NCI-H748 (cell line): ENCODE results near the gene AP1M1.

Experiments
- DNase-seq: peaks from one replicate; lab custom pipeline; 2025; ENCODE audit not compliant: unreplicated experiment; lab: John Stamatoyannopoulos, UW

AP1M1 gene

DNA sequence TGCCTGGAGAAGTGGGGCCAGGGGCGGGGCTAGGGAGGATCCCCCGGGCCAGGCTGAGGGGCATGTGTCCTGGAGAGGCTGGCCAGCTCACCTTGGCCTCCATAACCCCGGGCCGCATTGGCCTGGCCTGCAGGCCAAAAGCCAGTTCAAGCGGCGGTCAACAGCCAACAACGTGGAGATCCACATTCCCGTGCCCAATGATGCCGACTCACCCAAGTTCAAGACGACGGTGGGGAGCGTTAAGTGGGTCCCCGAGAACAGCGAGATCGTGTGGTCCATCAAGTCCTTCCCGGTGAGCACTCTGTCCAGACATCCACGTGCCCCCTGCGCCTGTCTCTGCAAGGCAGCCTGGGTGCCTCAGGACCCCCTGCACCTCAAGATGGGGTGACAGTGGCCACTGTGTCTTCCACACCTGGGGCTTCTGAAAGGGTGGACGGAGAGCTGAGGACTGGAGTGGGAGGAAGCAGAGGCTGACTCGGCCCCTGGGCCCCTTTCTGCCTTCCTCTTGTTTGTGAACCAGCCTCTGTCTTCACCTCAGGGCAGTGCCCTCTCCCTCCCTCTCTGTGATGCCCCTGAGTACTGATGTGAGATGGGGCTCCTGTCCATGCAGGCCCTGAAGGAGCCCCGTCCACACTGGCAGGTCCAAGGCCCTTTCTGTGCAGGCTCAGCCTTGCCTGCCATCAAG, 31.1 kb downstream of the AP1M1 start:
- no peak for DNase-seq

DNA sequence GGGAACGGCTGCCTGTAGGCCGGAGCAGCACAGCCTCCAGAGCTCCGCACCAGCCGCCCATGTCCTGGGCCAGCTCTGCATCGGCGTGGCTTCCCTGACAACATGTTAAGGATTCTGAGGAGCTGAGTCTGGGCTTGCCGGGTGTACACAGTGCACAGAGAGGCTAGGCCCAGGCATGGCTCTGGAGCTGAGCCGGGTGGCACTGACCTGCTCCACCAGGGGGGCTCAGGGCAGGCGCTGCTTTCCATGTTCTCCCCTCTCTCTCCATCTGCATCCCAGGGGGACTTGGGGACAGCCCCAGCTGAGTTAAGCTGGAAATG, 31.6 kb downstream of the AP1M1 start:
- no peak for DNase-seq

DNA sequence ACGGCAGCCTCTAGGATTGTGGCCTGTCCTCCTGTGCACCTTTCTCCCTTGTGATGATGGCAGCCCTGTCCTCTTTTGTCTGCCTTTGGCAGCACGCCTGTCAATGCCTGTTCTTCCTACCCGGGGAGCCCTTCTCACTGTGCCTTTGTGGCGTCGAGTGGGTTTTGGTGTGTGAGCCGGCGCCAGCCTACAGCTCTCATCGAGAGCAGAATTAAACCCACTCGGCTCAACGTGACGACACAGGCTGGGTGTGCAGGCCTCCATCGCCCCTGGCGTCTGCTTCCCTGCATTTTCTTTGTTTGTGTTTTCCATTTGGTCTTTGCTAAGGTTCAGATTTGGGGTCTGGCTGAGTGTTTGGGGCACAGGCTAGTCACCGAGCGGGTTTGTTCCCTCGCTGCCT, 34.4 kb downstream of the AP1M1 start:
- no peak for DNase-seq

DNA sequence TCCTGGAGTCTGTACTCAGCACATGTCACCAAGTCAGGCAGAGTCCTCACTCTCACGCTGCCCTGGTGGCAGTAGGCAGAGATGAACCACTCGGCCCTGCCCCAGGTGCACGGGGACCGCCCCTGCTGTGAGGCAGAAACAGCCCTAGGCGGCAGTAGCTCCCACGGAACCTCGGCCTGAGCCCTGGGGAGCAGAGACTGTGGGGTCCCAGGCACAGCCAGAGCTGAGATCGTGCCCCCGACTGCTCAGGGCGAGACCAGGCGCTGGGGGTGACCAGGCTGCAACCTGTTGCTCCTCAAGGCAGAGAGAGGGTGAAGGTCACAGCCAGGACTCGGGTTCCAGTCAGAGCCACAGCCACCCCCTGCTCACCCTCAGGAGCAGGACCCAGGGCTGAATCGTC, 34.9 kb downstream of the AP1M1 start:
- no peak for DNase-seq

DNA sequence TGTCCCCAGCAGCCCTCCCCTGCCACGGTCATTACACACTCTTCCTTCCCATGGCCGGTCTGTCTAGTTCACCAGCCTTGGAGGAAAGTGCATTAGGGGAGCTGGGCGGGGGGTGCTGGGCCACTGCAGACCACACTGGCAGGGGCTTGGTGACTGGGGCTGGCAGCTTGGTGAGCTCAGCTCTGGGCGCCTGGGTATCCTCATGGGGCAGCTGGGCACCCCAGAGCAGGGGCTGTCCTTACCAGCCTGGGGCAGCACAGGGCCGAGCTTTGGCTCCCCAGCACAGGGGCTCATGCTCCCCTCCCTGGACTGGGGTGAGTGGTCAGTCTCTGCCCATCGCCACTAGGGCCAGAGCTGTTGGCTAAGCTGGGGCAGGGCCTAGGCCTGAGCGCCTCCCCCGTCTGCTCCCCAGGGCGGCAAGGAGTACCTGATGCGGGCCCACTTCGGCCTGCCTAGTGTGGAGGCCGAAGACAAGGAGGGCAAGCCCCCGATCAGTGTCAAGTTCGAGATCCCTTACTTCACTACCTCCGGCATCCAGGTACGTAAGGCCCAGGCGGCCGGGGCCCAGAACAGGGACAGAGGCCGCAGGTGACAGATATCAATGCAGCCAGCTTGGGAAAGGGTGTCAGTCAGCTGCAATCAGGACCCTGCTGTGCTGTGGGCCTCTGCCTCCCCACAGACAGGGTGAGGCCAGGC, 35.5 kb downstream of the AP1M1 start:
- no peak for DNase-seq

DNA sequence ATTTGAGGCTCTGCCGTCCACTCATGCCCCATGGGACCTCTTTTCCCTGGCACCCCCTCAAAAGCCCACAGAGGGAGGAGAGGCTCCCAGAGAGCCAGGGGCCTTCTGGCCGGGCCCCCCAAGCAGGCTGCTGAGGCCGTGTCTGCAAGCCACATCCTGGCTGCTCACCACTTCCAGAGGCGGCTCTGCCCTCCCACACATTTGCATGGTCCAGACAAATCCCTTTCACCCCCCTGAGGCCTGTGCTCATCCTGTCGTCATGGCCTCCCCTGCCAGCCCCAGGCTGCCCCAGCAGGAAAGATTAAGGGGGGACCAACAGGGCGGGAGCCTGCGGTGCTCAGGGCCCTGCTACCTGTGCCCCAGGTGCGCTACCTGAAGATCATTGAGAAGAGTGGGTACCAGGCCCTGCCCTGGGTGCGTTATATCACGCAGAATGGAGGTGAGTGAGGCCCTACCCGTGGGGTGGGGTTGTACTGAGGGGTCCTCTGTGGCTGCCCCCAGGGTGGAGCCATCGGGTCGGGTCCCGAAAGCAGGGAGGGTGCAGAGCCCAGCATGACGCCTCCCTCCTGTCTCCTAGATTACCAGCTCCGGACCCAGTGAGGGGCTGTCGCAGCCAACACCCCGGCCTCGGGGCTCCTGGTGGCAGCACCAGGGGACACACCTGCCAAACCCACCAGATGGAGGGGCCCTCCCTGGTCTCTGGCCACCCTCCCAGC, 36.3 kb downstream of the AP1M1 start:
- DNase-seq = no peak

DNA sequence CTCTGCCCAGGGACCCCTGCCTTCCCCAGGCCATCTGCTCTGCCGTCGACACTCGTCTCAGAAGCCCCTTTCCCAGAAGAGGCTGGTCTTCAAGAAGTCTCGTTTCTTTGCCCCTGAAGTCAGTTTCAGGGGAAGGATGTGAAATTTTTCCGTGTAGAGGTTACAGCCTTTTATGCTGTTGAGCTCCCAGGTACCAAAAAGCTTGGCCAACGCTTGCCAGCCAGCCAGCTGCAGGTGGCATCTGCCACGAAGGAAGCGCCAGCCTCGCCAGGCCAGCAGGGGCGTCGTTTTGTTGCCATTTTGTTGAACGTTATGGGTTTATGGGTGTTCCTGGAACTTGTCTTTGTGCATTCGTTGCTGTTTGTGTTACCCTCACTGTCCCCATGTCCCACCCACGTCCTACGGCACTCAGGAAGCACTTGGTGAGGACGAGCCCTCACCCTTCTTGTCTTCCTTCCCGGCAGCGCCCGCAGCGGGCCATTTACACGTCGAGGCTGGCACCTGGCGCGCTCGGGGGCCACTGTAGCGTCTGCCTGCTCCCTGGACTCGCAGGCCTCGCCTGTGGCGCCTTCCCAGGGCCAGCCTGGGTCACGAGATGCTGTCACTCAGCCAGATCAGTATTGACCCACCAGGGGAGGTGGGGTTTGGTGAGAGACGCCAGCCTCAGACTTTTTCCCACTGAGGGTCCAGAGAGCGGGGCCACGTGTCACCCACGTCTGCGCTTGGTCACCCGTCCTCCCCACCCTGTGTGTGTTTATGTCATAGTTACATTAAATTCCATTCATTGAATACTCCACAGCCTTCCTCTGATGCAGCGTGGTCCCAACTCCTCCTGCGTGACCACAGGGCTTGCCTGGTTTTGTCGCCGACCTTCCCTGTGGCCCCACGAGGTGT, 37.1 kb downstream of the AP1M1 start:
- no peak for DNase-seq

DNA sequence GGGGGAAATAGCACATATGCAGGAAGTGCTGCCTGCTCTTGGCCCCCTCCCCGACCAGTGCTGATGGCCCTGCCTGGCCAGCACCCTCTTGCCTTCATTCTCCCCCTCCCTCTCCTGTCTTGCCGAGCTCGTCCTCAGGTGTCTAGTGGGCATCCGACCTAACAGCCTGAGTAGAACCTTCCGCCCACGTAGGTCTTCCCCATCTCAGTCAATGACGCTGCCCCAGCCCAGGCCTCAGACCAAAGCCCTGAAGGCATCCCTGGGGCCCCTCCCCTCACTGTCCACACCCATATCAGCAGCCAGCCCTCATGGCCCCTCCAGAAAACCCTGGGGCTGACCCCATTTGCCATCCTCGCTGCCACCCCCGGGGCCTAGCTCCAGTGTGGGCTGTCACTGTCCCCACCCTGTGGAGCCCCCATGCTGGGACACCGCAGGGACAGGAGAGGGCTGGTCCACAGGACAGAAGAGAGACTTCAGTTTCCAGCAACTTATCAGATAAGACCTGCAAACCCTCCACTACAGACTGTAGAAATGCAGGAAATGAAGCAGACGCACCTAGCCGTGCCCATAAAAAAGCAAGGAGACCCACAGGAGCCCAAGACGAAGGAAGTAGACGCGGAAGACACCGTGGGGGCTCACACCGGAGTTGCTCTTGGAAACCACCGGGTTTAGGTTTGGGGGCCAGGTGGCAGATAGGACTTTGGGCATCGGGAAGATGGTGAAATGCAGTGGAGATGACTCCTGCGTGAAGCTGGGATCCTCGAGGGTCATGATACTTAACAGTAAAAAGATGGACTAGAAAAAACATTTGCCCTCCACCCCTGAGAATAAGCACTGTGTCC, 38.3 kb downstream of the AP1M1 start:
- DNase-seq = no peak

DNA sequence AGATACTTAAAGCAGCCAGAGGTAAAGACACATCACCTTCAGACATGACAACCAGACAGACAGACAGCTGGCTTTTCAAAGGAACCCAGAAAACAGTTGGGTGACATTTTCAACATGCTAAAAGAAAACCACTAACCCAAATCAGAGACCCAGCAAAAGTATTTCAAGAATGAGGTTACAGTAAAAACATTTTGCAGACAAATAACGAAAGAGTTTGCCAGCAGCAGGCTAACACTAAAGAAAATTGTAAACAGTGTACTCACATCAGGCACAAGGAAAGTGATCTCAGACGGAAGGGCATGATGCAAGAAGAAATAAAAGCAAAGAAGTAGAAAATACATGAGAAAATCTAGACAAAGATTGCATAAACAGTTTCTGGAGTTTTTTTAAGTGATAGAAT, 46.4 kb downstream of the AP1M1 start:
- no peak for DNase-seq

DNA sequence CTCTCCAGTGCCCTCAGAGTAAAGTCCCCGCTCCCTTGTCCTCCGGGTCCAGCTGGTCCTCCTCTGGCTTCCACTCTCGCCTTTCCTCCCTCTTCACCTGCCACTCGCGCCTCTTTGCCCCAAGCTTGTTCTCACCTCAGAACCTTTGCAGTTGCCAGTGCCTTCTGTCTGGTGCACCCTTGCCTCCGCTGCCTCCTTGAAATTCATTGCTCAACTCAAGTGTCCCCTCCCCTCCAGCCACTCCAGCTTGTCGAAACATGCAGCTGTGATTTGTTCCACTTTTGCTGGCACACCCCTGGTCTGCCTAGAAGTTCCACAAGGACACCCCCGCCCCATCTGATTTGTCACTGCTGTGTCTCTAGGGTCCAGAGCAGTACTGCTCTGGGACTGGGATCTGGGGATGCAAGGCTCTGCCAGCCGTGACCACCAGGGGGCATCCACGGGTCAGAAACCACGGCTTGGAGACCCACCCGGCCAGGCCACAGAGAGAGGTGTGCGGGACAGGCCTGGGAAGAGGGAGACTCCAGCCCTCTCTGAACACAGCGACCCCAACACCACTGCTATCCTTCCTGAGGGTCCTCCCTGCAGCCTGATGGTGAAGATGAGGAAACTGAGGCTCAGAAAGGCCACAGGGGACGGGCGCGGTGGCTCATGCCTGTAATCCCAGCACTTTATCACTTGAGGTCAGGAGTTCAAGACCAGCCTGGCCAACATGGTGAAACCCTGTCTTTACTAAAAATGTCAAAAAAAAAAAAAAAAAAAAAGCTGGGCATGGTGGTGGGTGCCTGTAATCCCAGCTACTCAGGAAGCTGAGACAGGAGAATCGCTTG, 49.9 kb downstream of the AP1M1 start:
- peak; percentile 48 for DNase-seq

DNA sequence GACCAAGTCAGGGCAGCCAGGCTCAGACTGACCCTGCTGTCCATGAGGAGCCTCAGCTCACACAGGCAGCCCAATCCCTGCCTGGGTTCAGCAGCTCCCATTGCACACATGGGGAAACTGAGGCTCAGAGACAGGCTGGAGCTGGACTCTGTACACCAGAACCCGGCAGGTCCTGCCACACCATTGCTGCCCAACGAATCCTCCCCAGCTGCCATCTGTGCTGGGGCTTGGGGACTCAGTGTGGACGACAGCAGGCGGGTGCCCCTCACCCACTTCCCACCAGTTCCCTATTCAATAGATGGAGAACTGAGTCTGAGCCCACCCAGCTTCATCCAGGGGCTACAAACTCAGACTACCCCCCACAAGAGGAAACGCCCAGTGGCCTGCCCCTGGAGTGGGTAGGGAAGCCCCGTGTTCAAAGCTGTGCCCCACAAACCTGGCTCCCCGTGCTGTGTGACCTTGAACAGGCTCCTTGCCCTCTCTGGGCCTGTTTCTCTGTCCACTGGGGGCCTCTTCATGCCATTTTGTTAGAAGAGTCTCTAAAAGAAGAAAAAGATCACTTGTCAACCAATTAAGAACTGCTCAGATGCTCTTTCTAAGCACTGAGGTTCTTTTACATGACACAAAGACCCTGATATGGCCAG, 50.8 kb downstream of the AP1M1 start:
- DNase-seq = no peak

DNA sequence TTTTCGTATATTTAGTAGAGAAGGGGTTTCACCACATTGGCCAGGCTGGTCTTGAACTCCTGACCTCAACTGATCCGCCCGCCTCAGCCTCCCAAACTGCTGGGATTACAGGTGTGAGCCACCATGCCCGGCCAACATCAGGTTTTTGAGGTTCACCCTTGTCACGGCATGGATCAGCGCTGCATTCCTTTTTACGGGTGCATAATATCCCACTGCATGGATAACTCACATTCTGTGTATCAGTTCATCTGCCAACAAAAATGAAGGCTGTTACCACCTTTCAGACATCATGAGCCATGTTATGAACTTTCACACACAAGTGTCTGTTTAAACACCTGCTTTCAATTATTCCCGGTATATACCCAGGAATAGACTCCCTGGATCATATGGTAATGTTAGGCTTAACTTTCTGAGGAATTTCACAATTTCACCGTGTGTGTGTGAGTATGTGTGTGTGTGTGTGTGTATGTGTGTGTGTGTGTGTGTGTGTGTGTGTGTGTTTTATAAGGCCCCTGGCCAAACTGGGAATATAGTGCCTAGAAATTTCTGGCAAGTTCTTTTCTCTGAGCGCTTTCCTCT, 52.2 kb downstream of the AP1M1 start:
- DNase-seq = no peak

DNA sequence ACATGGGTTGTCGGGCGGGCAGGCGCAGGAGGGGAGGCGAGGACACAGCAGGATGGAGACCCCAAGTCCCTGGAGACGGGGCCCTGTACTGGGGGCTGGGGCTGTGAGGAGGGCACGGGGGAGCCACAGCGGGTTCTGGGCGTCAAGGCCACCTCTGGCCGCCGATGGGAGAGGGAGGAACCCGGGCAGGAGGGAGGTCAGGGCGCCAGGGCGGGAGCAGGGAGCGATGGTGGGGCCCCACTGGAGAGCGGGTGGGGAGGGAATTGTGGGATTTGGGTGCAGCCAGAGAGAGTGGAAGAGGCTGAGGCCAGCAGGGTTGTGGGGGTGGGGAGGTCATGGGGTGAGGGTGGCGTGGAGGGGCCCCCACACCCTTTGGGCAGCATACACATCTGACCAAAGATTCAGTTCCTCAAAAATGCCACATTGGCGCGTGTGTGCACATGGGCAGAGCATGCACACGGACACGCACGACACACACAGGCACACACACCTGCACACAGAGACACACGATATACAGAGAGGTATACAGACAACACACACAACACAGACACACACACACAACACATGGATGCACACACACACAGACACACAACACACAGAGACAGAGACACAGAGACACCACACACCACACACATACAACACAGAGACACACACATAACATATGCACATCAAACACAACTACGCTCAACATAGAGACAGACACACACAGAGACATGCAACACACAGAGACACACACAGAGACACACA, 54.9 kb downstream of the AP1M1 start:
- DNase-seq = no peak

DNA sequence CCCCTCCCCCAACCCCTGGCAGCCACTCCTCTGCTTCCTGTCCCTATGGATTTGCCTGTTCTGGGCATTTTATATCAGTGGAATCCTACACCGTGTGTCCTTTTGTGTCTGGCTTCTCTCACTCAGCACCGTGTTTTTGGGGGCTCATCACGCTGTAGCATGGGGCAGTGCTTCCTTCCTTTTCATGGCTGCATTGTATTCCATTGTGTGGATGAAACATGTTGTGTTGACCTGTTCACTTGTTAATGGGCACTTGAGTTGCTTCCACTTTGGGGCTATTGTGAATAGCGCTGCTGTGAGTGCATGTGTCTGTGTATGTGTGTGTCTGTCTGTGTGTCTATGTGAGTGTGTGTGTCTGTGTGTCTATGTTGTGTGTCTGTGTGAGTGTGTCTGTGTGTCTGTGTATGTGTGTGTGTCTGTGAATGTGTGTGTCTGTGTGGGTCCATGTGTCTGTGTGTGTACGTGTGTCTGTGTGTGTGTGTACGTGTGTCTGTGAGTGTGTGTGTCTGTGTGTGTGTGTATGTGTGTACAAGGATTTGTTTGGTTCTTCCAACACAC, 57.2 kb downstream of the AP1M1 start:
- no peak for DNase-seq

DNA sequence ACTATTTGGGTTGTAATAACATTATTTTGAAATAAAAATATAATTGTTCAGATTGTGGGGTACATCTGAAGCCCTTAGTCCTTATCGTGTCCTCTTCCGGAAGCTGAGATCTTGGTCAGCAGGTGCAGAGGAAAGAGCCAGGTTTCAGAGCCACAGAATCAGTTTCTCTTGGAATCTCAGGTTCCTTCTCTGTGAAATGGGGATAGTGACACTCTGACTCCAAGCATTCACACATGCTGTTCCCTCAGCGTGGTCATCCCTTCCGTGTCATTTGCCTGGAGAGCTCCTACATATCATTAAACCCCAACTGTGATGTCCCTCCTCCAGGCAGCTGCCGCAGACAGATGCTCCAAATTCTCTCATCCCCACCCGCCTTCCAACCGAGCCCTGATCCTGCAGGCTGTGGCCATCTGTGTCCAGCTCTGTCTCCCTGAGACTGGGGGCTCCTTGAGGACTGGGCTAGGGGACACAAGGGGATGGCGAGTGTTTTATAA, 59.8 kb downstream of the AP1M1 start:
- DNase-seq = no peak

DNA sequence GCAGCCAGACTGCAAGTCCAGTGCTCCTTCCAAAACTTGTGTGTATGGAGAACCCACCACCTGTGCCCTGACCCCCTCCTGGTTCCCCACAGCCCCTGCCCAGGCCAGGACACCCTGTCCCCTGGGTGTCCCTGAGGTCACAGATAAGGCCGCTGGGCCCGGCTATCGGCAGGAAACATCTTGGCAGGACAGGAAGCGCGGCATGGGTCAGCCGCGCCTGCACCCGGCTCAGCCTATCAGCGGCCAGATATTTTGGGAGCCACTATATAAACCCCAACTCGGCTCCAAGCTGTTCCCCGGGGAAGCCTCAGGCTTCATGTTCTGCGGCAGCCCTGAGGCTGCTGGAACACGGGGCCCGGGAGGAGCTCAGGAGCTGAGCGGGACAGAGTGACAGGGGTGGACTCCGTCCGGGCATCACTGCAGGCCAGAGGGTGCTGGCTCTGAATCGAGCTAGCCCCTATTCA, 60.8 kb downstream of the AP1M1 start:
- no peak for DNase-seq

DNA sequence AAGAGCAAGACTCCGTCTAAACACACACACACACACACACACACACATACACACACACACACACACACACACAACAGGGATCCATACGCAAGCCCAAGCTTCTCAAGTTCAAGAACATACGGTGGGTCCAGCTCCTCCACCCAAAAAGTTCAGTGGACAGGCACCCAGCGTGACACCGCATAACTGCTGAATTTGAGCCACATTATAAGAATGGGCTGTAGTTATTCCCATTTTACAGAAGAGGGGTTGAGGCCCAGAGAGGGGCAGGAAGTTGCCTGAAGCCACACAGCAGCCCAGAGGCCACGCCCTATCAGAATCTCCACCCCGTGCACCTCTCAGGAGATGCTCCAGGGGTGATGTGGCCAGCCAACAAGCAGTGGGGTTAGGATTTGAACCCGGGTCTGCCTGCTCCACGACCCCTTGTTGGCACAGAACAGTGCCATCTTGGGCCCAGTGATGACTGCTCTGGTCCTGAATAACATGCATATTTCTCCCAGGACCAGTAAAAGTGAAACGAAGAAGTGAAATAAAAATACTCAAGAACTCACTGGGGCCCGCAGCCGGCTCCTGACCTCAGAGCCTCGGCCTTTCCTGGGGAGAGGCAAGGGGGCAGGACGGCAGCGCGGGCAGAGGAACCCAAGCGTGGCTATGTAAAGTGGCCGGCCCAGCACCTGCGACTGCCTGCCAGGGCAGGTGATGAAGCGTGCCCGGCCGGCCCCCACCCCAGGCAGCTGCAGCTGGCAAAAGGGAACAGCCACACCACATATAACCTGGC, 61.9 kb downstream of the AP1M1 start:
- DNase-seq = no peak
